Measurements from ENCODE around the gene JARID2.

DNA sequence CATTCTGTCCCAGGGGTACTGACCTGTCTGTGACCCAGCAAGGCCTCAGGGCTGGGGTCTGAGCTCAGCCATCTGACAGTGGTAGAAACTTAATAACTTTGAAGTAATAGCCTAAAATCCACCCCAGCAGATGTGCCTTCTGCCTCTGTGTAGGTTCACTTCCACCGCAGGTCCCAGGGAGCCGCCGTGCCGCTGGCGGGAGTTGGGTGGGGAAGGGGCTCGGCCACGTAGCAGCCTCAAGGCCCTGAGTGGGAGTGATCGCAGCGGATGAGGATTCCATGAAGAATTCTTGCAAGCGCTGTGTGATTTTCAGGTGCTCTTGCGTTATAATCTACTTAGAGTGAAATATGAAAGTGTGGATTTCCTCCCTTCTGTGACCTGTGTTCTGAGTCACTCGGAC, 253.3 kb downstream of the JARID2 start:
- TF ChIP-seq TCF7L2 (IDR thresholded peaks at IDR 0.05; ENCODE audit: low read depth, low read length) (no peak), POLR2AphosphoS5 (IDR thresholded peaks at IDR 0.05; ENCODE audit: control insufficient read depth, insufficient read depth, low read depth, low read length) (no peak), CEBPB (tag; IDR thresholded peaks at IDR 0.05) (no peak)
- TF ChIP-seq, protein P1, sequence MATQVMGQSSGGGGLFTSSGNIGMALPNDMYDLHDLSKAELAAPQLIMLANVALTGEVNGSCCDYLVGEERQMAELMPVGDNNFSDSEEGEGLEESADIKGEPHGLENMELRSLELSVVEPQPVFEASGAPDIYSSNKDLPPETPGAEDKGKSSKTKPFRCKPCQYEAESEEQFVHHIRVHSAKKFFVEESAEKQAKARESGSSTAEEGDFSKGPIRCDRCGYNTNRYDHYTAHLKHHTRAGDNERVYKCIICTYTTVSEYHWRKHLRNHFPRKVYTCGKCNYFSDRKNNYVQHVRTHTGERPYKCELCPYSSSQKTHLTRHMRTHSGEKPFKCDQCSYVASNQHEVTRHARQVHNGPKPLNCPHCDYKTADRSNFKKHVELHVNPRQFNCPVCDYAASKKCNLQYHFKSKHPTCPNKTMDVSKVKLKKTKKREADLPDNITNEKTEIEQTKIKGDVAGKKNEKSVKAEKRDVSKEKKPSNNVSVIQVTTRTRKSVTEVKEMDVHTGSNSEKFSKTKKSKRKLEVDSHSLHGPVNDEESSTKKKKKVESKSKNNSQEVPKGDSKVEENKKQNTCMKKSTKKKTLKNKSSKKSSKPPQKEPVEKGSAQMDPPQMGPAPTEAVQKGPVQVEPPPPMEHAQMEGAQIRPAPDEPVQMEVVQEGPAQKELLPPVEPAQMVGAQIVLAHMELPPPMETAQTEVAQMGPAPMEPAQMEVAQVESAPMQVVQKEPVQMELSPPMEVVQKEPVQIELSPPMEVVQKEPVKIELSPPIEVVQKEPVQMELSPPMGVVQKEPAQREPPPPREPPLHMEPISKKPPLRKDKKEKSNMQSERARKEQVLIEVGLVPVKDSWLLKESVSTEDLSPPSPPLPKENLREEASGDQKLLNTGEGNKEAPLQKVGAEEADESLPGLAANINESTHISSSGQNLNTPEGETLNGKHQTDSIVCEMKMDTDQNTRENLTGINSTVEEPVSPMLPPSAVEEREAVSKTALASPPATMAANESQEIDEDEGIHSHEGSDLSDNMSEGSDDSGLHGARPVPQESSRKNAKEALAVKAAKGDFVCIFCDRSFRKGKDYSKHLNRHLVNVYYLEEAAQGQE (IDR thresholded peaks at IDR 0.05; ENCODE audit: borderline replicate concordance): no peak
- TF ChIP-seq, protein P1 (CRISPR knock-in tag; IDR thresholded peaks at IDR 0.05; ENCODE audit: low read depth): no peak

Measured in K562 (cell line).